ENCODE data around the gene IKZF1. TPM values are rescaled to one million over a fixed set of nuclear protein-coding genes. Genes with fewer than 3 reads are reported as not detected.

The IKZF1 gene
- total and polyA plus RNA-seq, 9 of the 15 experiments (the other 6 are each of a cell fraction or from before 2014, with no cell fraction given) = 12.6 to 85.3 (median 44.7) TPM

DNA sequence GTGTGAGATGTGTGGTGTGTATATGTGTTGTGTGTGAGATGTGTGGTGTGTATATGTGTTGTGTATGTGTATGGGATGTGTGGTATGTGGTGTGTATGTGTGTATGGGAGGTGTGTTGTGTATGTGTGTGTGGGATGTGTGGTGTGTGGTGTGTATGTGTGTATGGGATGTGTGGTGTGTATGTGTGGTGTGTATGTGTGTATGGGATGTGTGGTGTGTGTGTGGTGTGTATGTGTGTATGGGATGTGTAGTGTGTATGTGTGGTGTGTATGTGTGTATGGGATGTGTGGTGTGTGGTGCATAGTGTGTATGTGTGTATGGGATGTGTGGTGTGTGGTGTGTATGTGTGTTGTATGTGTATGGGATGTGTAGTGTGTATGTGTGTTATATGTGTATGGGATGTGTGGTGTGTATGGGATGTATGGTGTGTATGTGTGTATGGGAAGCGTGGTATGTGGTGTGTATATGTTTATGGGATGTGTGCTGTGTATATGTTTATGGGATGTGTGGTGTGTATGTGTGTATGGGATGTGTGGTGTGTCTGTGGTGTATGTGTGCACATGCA, 30.8 kb downstream of the IKZF1 start:
- no TSS peak for BruUV-seq (replicated peaks)
- H3K36me3 ChIP-seq (ENCODE audit: control insufficient read depth, insufficient read depth, low read length) = peaks cover 61% of the 10 kb centered on the region
- ChIA-PET CTCF (ENCODE audit: low intra/inter-chr PET ratio) (no interaction called here), POLR2A (interaction anchor here (2.0 to 2.4 kb wide), 2 partner anchors 11 to 15 kb away, joined by 5 to 14 read pairs; no protein-coding TSS in a partner anchor)
- WGBS (ENCODE audit: insufficient coverage, low coverage, missing lambda C conversion rate) = 94% methylated on average over 1 of the region's 1 CpG
- no peaks in the 10 kb centered on the region; a peak in 1 of 5 replicates for H3K27me3 ChIP-seq (ENCODE audit: control insufficient read depth in 2 of 2, insufficient read depth in 2 of 2, low read length in 2 of 2)
- H3K9ac ChIP-seq (ENCODE audit: insufficient read depth in 1 of 2, low read depth in 2 of 2, low read length in 2 of 2) = peak overlapping the region in 1 of 2 experiments; percentile 66; a peak in 2 of 4 replicates
- no peak overlapping the region for H3K4me3 ChIP-seq
- peak overlapping the region; percentile 74; the same call in 2 of the 3 replicates for H3K27ac ChIP-seq (ENCODE audit: extremely low read depth, low read depth, low read length)
- no peak for DNase-seq (ENCODE audit: extremely low read depth in 1 of 4, low spot score in 3 of 4)
- no peak overlapping the region for H2AFZ ChIP-seq (ENCODE audit: low read depth, low read length)
- H3K9me1 ChIP-seq (ENCODE audit: control insufficient read depth, insufficient read depth, low read length) = no peaks in the 10 kb centered on the region
- H3K4me1 ChIP-seq (replicated peaks in 1 of 2; ENCODE audit: control insufficient read depth in 2 of 2, insufficient read depth in 2 of 2, low read length in 2 of 2) = peaks cover 57 to 97% of the 10 kb centered on the region in 2 experiments
- H4K20me1 ChIP-seq (replicated peaks; ENCODE audit: control insufficient read depth, insufficient read depth, low read length) = no peaks in the 10 kb centered on the region
- H3K4me2 ChIP-seq (ENCODE audit: insufficient read depth, low read length) = peak overlapping the region; percentile 57
- H3K9me3 ChIP-seq (replicated peaks; ENCODE audit: control insufficient read depth, insufficient read depth, low read depth, low read length) = no peaks in the 10 kb centered on the region
- no peak for FAIRE-seq
- in situ Hi-C loops (cut with MboI) (no loop called here), intact Hi-C loops (cut with micrococcal nuclease) (no loop called here)
- no peak for ATAC-seq
- H3K79me2 ChIP-seq (ENCODE audit: control insufficient read depth, insufficient read depth, low read length) = peaks cover 82% of the 10 kb centered on the region
- TF ChIP-seq POLR2B (IDR thresholded peaks at IDR 0.05; ENCODE audit: low read depth, partially characterized antibody) (peak; percentile 44), POLR2H (tag; IDR thresholded peaks at IDR 0.05; ENCODE audit: low read depth) (no peak), ZNF561 (CRISPR knock-in tag; conservative IDR thresholded peaks at IDR 0.05) (no peak), BCLAF1 (IDR thresholded peaks at IDR 0.05; ENCODE audit: borderline replicate concordance in 1 of 2, control insufficient read depth in 1 of 2, low read depth in 2 of 2, low read length in 1 of 2) (peak in 1 of 2 experiments; percentile 41; a peak in 1 of 4 replicates), HDGF (IDR thresholded peaks at IDR 0.05) (peak; percentile 89), ZNF12 (CRISPR knock-in tag; IDR thresholded peaks at IDR 0.05) (no peak), BRF1 (IDR thresholded peaks at IDR 0.05; ENCODE audit: borderline replicate concordance, extremely low read depth, insufficient read length) (no peak), ZNF146 (CRISPR knock-in tag; IDR thresholded peaks at IDR 0.05; ENCODE audit: unreplicated experiment) (no peak), HBP1 (CRISPR knock-in tag; IDR thresholded peaks at IDR 0.05) (peak; percentile 52; the same call in 1 of the 2 replicates), MYC (IDR thresholded peaks at IDR 0.05; ENCODE audit: low read depth, low read length) (no peak), MYC (CRISPR knock-in tag; IDR thresholded peaks at IDR 0.05; ENCODE audit: borderline replicate concordance, low read depth) (no peak), MEIS2 (IDR thresholded peaks at IDR 0.05; ENCODE audit: partially characterized antibody) (no peak), ZNF655 (CRISPR knock-in tag; IDR thresholded peaks at IDR 0.05) (no peak), MIER1 (IDR thresholded peaks at IDR 0.05; ENCODE audit: low read depth) (no peak), HIVEP1 (CRISPR knock-in tag; IDR thresholded peaks at IDR 0.05) (no peak), BRD9 (IDR thresholded peaks at IDR 0.05; ENCODE audit: low read depth, partially characterized antibody) (no peak), ZNF644 (tag; IDR thresholded peaks at IDR 0.05; ENCODE audit: low read depth) (no peak)
